Esophagus muscularis mucosa (tissue), 4 donors: Measurements from ENCODE around the gene INPP5B. TPM values are rescaled to one million over a fixed set of nuclear protein-coding genes. Genes with fewer than 3 reads are reported as not detected.

ENCODE experiments used
- DNase-seq: peaks from one replicate; pipeline ENCODE4 v3.0.0-alpha.2; 2017; ENCODE audit errors: extremely low spot score
- H3K27ac ChIP-seq, 4 donors: fragments of 200-600 bp; sonication (generic); replicated peaks in 1 of 4; 1 replicate in 3 of 4; 2 replicates in 1 of 4; pipeline ENCODE4 v1.5.1; 2016 to 2019; ENCODE audit warnings: mild to moderate bottlenecking in 1 of 4
- H3K27me3 ChIP-seq, 4 donors: fragments of 200-600 bp; sonication (generic); one replicate each; pipeline versions ENCODE4 v1.5.1 to v1.6.0; 2016 to 2019
- H3K36me3 ChIP-seq, 4 donors: fragments of 200-600 bp; sonication (generic); one replicate each; pipeline ENCODE4 v1.5.1; 2016 to 2019
- H3K4me1 ChIP-seq, 4 donors: fragments of 200-600 bp; sonication (generic); one replicate each; pipeline ENCODE4 v1.5.1; 2016 to 2019
- H3K4me3 ChIP-seq, 4 donors: fragments of 200-600 bp; sonication (generic); 1 replicate in 2 of 4; 2 replicates in 2 of 4; pipeline ENCODE4 v1.5.1; 2016 to 2019; ENCODE audit warnings: mild to moderate bottlenecking in 4 of 4, moderate library complexity in 1 of 4
- H3K9me3 ChIP-seq, 4 donors: fragments of 200-600 bp; sonication (generic); 1 replicate in 3 of 4; 2 replicates in 1 of 4; pipeline ENCODE4 v1.5.1; 2016 to 2019
- CTCF ChIP-seq, 3 experiments: fragments of 200-600 bp in 2 of 3; fragments of 450-650 bp in 1 of 3; sonication (generic) in 2 of 3; IDR thresholded peaks; one replicate each; pipeline ENCODE4 v1.5.1; 2017 to 2019; ENCODE audit warnings: antibody characterized with exemption in 3 of 3, mild to moderate bottlenecking in 2 of 3, moderate library complexity in 1 of 3
- EP300 ChIP-seq: sonication (generic); formaldehyde crosslinking; IDR thresholded peaks from one replicate; pipeline ENCODE4 v1.6.1; 2017; ENCODE audit warnings: antibody characterized with exemption
- POLR2A ChIP-seq: fragments of 450-650 bp; IDR thresholded peaks from one replicate; pipeline ENCODE4 v1.6.1; 2017; ENCODE audit warnings: antibody characterized with exemption, moderate library complexity, mild to moderate bottlenecking, low read depth
- POLR2AphosphoS5 ChIP-seq, 2 donors: sonication (generic); formaldehyde crosslinking; IDR thresholded peaks; one replicate each; pipeline ENCODE4 v1.6.1; 2017; ENCODE audit warnings: antibody characterized with exemption in 2 of 2
- WGBS: methylation state at CpG from one replicate; pipeline ENCODE4 v1.1.5; 2018; 5-methylcytosine and 5-hydroxymethylcytosine counted together
- intact Hi-C: fragments of 100-400 bp; cut with DNase I; formaldehyde crosslinking; loops from one replicate; pipeline ENCODE4 v1.15.1; 2023
- total RNA-seq, 4 donors: library from RNA; depleted of rRNA; stranded (reverse); fragments of >200 nt; gene quantifications; one replicate each; pipeline versions ENCODE4 v1.1.0 to v1.2.1, GENCODE V29; 2016

The INPP5B gene
- total RNA-seq, 4 donors from 2014 or later, result 31.1 to 38.9 (median 36.8) TPM

GRCh38 chr1:37845049-37845646 lies 101.7 kb downstream of the INPP5B start:
- 91% methylated on average over 5 of the region's 5 CpGs for WGBS
- Histone ChIP-seq H3K27ac (no peak overlapping the region), H3K9me3 (no peaks in the 10 kb centered on the region), H3K27me3 (no peaks in the 10 kb centered on the region), H3K36me3 (peaks cover 0 to 23% (median 8%) of the 10 kb centered on the region in 4 donors), H3K4me1 (peaks cover 0 to 26% (median 7%) of the 10 kb centered on the region in 4 donors), H3K4me3 (no peak overlapping the region)
- no peak for TF ChIP-seq EP300
- TF ChIP-seq CTCF (IDR thresholded peaks at IDR 0.05), result no peak
- no peak for TF ChIP-seq POLR2AphosphoS5 (IDR thresholded peaks at IDR 0.05)
- no peak for TF ChIP-seq POLR2A
- intact Hi-C loops, result no loop called here
- DNase-seq, result no peak

GRCh38 chr1:37844536-37844935 lies 102.3 kb downstream of the INPP5B start:
- H3K9me3 ChIP-seq, result no peaks in the 10 kb centered on the region
- peaks cover 6 to 29% (median 13%) of the 10 kb centered on the region in 4 donors for H3K36me3 ChIP-seq
- no peak overlapping the region for H3K27ac ChIP-seq
- H3K4me3 ChIP-seq, result no peak overlapping the region
- TF ChIP-seq POLR2AphosphoS5 (IDR thresholded peaks at IDR 0.05), result no peak
- no peak for TF ChIP-seq POLR2A
- TF ChIP-seq CTCF (IDR thresholded peaks at IDR 0.05), result no peak
- TF ChIP-seq EP300, result no peak
- H3K27me3 ChIP-seq, result no peaks in the 10 kb centered on the region
- intact Hi-C loops, result no loop called here
- DNase-seq, result no peak
- H3K4me1 ChIP-seq, result peaks cover 0 to 21% (median 4%) of the 10 kb centered on the region in 4 donors

- Histone ChIP-seq H3K9me3 (no peaks in the 10 kb centered on the region), H3K4me3 (no peak overlapping the region), H3K27me3 (no peaks in the 10 kb centered on the region), H3K36me3 (peaks cover 23 to 52% (median 42%) of the 10 kb centered on the region in 4 donors), H3K4me1 (peaks cover 0 to 10% (median 2%) of the 10 kb centered on the region in 4 donors), H3K27ac (no peak overlapping the region)
- no peak for DNase-seq
- no peak for TF ChIP-seq EP300
- no peak for TF ChIP-seq POLR2AphosphoS5 (IDR thresholded peaks at IDR 0.05)
- TF ChIP-seq POLR2A, result no peak
- TF ChIP-seq CTCF (IDR thresholded peaks at IDR 0.05), result no peak
- WGBS, result 91% methylated on average over 3 of the region's 3 CpGs
- intact Hi-C loops, result no loop called here
Measured at GRCh38 chr1:37841652-37842051, 105.2 kb downstream of the INPP5B start.

GRCh38 chr1:37840711-37841110 lies 106.1 kb downstream of the INPP5B start:
- Histone ChIP-seq H3K27ac (no peak overlapping the region), H3K4me1 (peaks cover 0 to 1% (median 0%) of the 10 kb centered on the region in 4 donors), H3K4me3 (no peak overlapping the region), H3K9me3 (no peaks in the 10 kb centered on the region), H3K36me3 (peaks cover 29 to 61% (median 50%) of the 10 kb centered on the region in 4 donors), H3K27me3 (no peaks in the 10 kb centered on the region)
- intact Hi-C loops, result no loop called here
- no peak for TF ChIP-seq EP300
- TF ChIP-seq POLR2A, result no peak
- TF ChIP-seq POLR2AphosphoS5 (IDR thresholded peaks at IDR 0.05), result no peak
- TF ChIP-seq CTCF (IDR thresholded peaks at IDR 0.05), result no peak
- DNase-seq, result no peak
- 87% methylated on average over 1 of the region's 1 CpG for WGBS

GRCh38 chr1:37839676-37840075 lies 107.2 kb downstream of the INPP5B start:
- 94% methylated on average over 10 of the region's 10 CpGs for WGBS
- Histone ChIP-seq H3K4me3 (no peak overlapping the region), H3K9me3 (no peaks in the 10 kb centered on the region), H3K36me3 (peaks cover 37 to 66% (median 60%) of the 10 kb centered on the region in 4 donors), H3K4me1 (no peaks in the 10 kb centered on the region), H3K27me3 (no peaks in the 10 kb centered on the region), H3K27ac (no peak overlapping the region)
- DNase-seq, result no peak
- intact Hi-C loops, result no loop called here
- TF ChIP-seq CTCF (IDR thresholded peaks at IDR 0.05) (no peak), POLR2AphosphoS5 (IDR thresholded peaks at IDR 0.05) (no peak), EP300 (no peak), POLR2A (no peak)
